HCT116 (cell line): ENCODE results near the gene MNAT1. TPM values are rescaled to one million over a fixed set of nuclear protein-coding genes. Genes with fewer than 3 reads are reported as not detected.

Experiments
- ATAC-seq: fragments of 200-7000 bp; cut with Tn5 transposase; 2 replicates; pipeline ENCODE4 v1.9.1; 2020; ENCODE audit warnings: mild to moderate bottlenecking, moderate library complexity
- BruUV-seq: library from RNA; stranded (reverse); fragments of 400-500 nt; replicated peaks from 2 replicates; lab custom pipeline; 2021; lab: Mats Ljungman, UMichigan
- CTCF ChIA-PET: fragments of 300-600 bp; sonication (Branson Sonifier 250); formaldehyde crosslinking; loops from one replicate; lab custom pipeline; 2021; ENCODE audit warnings: antibody characterized with exemption; lab: Charles Lee
- POLR2A ChIA-PET: fragments of 300-600, 350-600 bp; sonication (Branson Sonifier 250); formaldehyde crosslinking; loops from one replicate; lab custom pipeline; 2021; ENCODE audit warnings: antibody characterized with exemption; lab: Charles Lee
- RAD21 ChIA-PET, 2 experiments: fragments of 300-600 bp; sonication (Branson Sonifier 250); formaldehyde crosslinking; loops; one replicate each; lab custom pipeline; 2023; ENCODE audit warnings: low total read pairs in 2 of 2; ENCODE audit not compliant: uncharacterized antibody in 2 of 2, unreplicated experiment in 2 of 2, low non-redundant PET in 1 of 2; lab: Charles Lee
- DNase-seq: peaks from one replicate; pipeline ENCODE4 v3.0.0-alpha.2; 2010; ENCODE audit warnings: low read depth, low spot score
- H2AFZ ChIP-seq: fragments of 200-600 bp; shearing (Covaris generic), sonication (generic); 2 replicates; pipeline ENCODE4 v1.6.1; 2017; ENCODE audit warnings: low read depth, mixed run types, mixed read lengths, antibody characterized with exemption, low read length; ENCODE audit not compliant: poor library complexity, severe bottlenecking
- H3K27ac ChIP-seq: 2 replicates; pipeline ENCODE4 v1.5.1; 2012; ENCODE audit warnings: low read depth, low read length
- H3K27me3 ChIP-seq: fragments of 200-600 bp; sonication (generic); 2 replicates; pipeline ENCODE4 v1.6.1; 2016; ENCODE audit warnings: mixed run types, low read length, mixed read lengths; ENCODE audit not compliant: insufficient read depth
- H3K36me3 ChIP-seq, 2 experiments: fragments of 200-500 bp in 1 of 2; fragments of 200-600 bp in 1 of 2; sonication (Bioruptor generic) in 1 of 2; sonication (generic) in 1 of 2; 2 replicates each; pipeline versions ENCODE4 v1.5.1 to v1.6.1; 2014 to 2016; ENCODE audit warnings: low read length in 2 of 2, inconsistent platforms in 1 of 2, mixed read lengths in 1 of 2, mixed run types in 1 of 2; ENCODE audit not compliant: insufficient read depth in 2 of 2, control insufficient read depth in 1 of 2
- H3K4me1 ChIP-seq, 2 experiments: fragments of 200-600 bp in 1 of 2; sonication (generic) in 1 of 2; 2 replicates each; pipeline versions ENCODE4 v1.5.1 to v1.6.1; 2012 to 2017; ENCODE audit warnings: low read length in 2 of 2, inconsistent platforms in 1 of 2, mild to moderate bottlenecking in 1 of 2, mixed read lengths in 1 of 2, mixed run types in 1 of 2, moderate library complexity in 1 of 2; ENCODE audit not compliant: insufficient read depth in 2 of 2, control insufficient read depth in 1 of 2
- H3K4me2 ChIP-seq: fragments of 200-600 bp; sonication (generic); 2 replicates; pipeline ENCODE4 v1.6.1; 2017; ENCODE audit warnings: mixed run types, low read length, mixed read lengths
- H3K4me3 ChIP-seq, 2 experiments: fragments of 200-600 bp in 1 of 2; sonication (generic) in 1 of 2; replicated peaks in 1 of 2; 2 replicates each; pipeline ENCODE4 v1.5.1; 2011 to 2016; ENCODE audit warnings: low read length in 2 of 2, control low read depth in 1 of 2, low read depth in 1 of 2, mild to moderate bottlenecking in 1 of 2, mixed read lengths in 1 of 2, mixed run types in 1 of 2
- H3K79me2 ChIP-seq: fragments of 200-600 bp; sonication (generic); 2 replicates; pipeline ENCODE4 v1.6.1; 2017; ENCODE audit warnings: mild to moderate bottlenecking, mixed run types, low read length, moderate library complexity, mixed read lengths; ENCODE audit not compliant: insufficient read depth
- H3K9ac ChIP-seq: fragments of 200-600 bp; sonication (generic); 2 replicates; pipeline ENCODE4 v1.6.1; 2016; ENCODE audit warnings: low read length, mixed read lengths
- H3K9me2 ChIP-seq: fragments of 200-600 bp; sonication (generic), shearing (Covaris generic); 2 replicates; pipeline ENCODE4 v1.6.1; 2017; ENCODE audit warnings: mixed run types, mild to moderate bottlenecking, moderate library complexity; ENCODE audit not compliant: insufficient read depth
- H3K9me3 ChIP-seq, 2 experiments: fragments of 200-500 bp in 1 of 2; fragments of 200-600 bp in 1 of 2; sonication (Bioruptor generic) in 1 of 2; sonication (generic) in 1 of 2; 2 replicates each; pipeline ENCODE4 v1.6.1; 2014 to 2017; ENCODE audit warnings: low read length in 2 of 2, mixed read lengths in 2 of 2, inconsistent platforms in 1 of 2, low read depth in 1 of 2, mild to moderate bottlenecking in 1 of 2, mixed run types in 1 of 2, moderate library complexity in 1 of 2; ENCODE audit not compliant: control insufficient read depth in 1 of 2, insufficient read depth in 1 of 2
- H4K20me1 ChIP-seq: fragments of 200-600 bp; sonication (generic), shearing (Covaris generic); 2 replicates; pipeline ENCODE4 v1.6.1; 2017; ENCODE audit warnings: mixed run types, mild to moderate bottlenecking, moderate library complexity; ENCODE audit not compliant: insufficient read depth
- CBX3 ChIP-seq: IDR thresholded peaks from 2 replicates; pipeline ENCODE4 v1.6.1; 2012; ENCODE audit warnings: low read depth
- CEBPB ChIP-seq: IDR thresholded peaks from 2 replicates; pipeline ENCODE4 v1.6.1; 2012; ENCODE audit warnings: low read depth
- JUND ChIP-seq: IDR thresholded peaks from 2 replicates; pipeline ENCODE4 v1.6.1; 2012
- SIN3A ChIP-seq: IDR thresholded peaks from 2 replicates; pipeline ENCODE4 v1.6.1; 2012; ENCODE audit warnings: low read depth
- SP1 ChIP-seq: IDR thresholded peaks from 2 replicates; pipeline ENCODE4 v1.6.1; 2012; ENCODE audit warnings: low read depth
- intact Hi-C: fragments of 100-400 bp; cut with micrococcal nuclease; formaldehyde crosslinking; loops from 2 replicates; pipeline ENCODE4 v1.10.0; 2022
- total RNA-seq: library from RNA; stranded (reverse); gene quantifications from one replicate; pipeline ENCODE4 v1.2.1, GENCODE V29; 2021; ENCODE audit not compliant: unreplicated experiment

Gene MNAT1
- total RNA-seq, 1 experiment from 2014 or later, result 49.3 TPM

- H3K9me2 ChIP-seq, result no peaks in the 10 kb centered on the region
- no peak for DNase-seq
- H3K79me2 ChIP-seq, result no peaks in the 10 kb centered on the region
- no peak overlapping the region for H3K27ac ChIP-seq
- H3K9me3 ChIP-seq, result no peaks in the 10 kb centered on the region
- no peak overlapping the region for H3K4me2 ChIP-seq
- no peak overlapping the region for H3K4me3 ChIP-seq
- H3K4me1 ChIP-seq, result peaks cover 6 to 10% of the 10 kb centered on the region in 2 experiments; a peak in 3 of 4 replicates
- BruUV-seq, result no TSS peak
- ChIA-PET RAD21 (no interaction called here), POLR2A (no interaction called here), CTCF (no interaction called here)
- no peaks in the 10 kb centered on the region for H3K27me3 ChIP-seq
- intact Hi-C loops, result loop anchor here (5.0 kb wide), 1 partner anchor 111 kb away; no protein-coding TSS in a partner anchor
- H2AFZ ChIP-seq, result no peak overlapping the region
- no peaks in the 10 kb centered on the region for H3K36me3 ChIP-seq
- no peaks in the 10 kb centered on the region for H4K20me1 ChIP-seq
- ATAC-seq, result no peak
- no peak for TF ChIP-seq SIN3A
- no peak overlapping the region for H3K9ac ChIP-seq
Observed at GRCh38 chr14:60861545-60862140, 127.1 kb downstream of the MNAT1 start.

DNA sequence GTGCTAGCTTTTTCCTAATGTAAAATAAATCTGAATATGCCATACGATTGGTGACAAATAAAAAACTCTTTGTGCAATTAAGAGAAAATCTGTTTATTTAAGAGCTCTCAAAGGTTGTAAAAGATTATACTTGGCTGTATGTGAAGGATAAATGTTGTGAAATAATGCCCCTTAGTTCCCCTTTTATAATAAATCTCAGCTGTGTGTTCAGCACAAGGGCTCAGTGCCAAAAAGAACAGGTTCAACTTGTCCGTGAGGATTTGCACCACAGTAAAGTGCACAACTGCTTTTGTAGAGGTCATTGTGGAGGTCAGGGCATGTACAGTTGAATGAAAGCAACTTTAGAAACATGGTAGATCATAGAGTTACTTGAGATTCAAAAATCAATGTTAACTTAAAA is 127.7 kb downstream of the MNAT1 start:
- ATAC-seq, result no peak
- no peak overlapping the region for H3K4me3 ChIP-seq
- CTCF ChIA-PET, result no interaction called here
- no peaks in the 10 kb centered on the region for H3K9me2 ChIP-seq
- no peak overlapping the region for H2AFZ ChIP-seq
- no peak overlapping the region for H3K9ac ChIP-seq
- RAD21 ChIA-PET, result no interaction called here
- H3K36me3 ChIP-seq, result no peaks in the 10 kb centered on the region
- no peaks in the 10 kb centered on the region for H3K27me3 ChIP-seq
- TF ChIP-seq SP1 (peak; percentile 51; the same call in 1 of the 2 replicates), CEBPB (peak; percentile 53), CBX3 (peak; percentile 53; the same call in 1 of the 2 replicates), SIN3A (no peak), JUND (0 out of 2 replicates have a peak, but pooled peaks have one; percentile 28)
- TF ChIP-seq, all 23 proteins: peak for 4
- DNase-seq, result no peak
- BruUV-seq, result no TSS peak
- Histone ChIP-seq H3K79me2 (no peaks in the 10 kb centered on the region), H3K27ac (no peak overlapping the region), H3K9me3 (no peaks in the 10 kb centered on the region), H3K4me1 (peaks cover 6 to 10% of the 10 kb centered on the region in 2 experiments; a peak in 3 of 4 replicates), H3K4me2 (peak overlapping the region; percentile 11; the same call in 1 of the 2 replicates), H4K20me1 (no peaks in the 10 kb centered on the region)
- POLR2A ChIA-PET, result no interaction called here
- intact Hi-C loops, result loop anchor here (5.0 kb wide), 1 partner anchor 110 kb away; no protein-coding TSS in a partner anchor
